ENCODE results near the gene DGKQ. TPM values are rescaled to one million over a fixed set of nuclear protein-coding genes. Genes with fewer than 3 reads are reported as not detected.

Gene DGKQ
- total and polyA plus RNA-seq, 7 donors = 2.2 to 3.9 (median 2.8) TPM

GRCh38 chr4:953574-953915 is 19.8 kb downstream of the DGKQ start:
- Histone ChIP-seq H3K27me3 (ENCODE audit: insufficient read depth in 3 of 3, low read length in 2 of 3) (no peaks in the 10 kb centered on the region), H3K4me3 (no peak overlapping the region), H3K4me1 (no peaks in the 10 kb centered on the region), H3K36me3 (ENCODE audit: insufficient read depth in 1 of 2, low read depth in 1 of 2) (peaks cover 0 to 50% of the 10 kb centered on the region in 2 donors), H3K27ac (no peak overlapping the region), H3K9me3 (no peaks in the 10 kb centered on the region)
- intact Hi-C loops (cut with DNase I) = no loop called here
- ATAC-seq = no peak
- TF ChIP-seq CTCF (IDR thresholded peaks at IDR 0.05) = no peak
- WGBS, 3 donors = 96 to 97% (median 96%) methylated on average over 13 of the region's 13 CpGs
- DNase-seq = no peak

GRCh38 chr4:952881-953573 is 20.3 kb downstream of the DGKQ start:
- Histone ChIP-seq H3K27ac (no peak overlapping the region), H3K4me1 (no peaks in the 10 kb centered on the region), H3K9me3 (no peaks in the 10 kb centered on the region), H3K27me3 (ENCODE audit: insufficient read depth in 3 of 3, low read length in 2 of 3) (no peaks in the 10 kb centered on the region), H3K4me3 (no peak overlapping the region), H3K36me3 (ENCODE audit: insufficient read depth in 1 of 2, low read depth in 1 of 2) (peaks cover 0 to 45% of the 10 kb centered on the region in 2 donors)
- TF ChIP-seq CTCF (IDR thresholded peaks at IDR 0.05) = no peak
- ATAC-seq (no peak), DNase-seq (peak in 1 of 2 donors; percentile 48)
- intact Hi-C loops (cut with DNase I) = no loop called here
- 94% methylated on average over 28 of the region's 28 CpGs for WGBS, 3 donors

GRCh38 chr4:951594-952468 is 21.5 kb downstream of the DGKQ start:
- no peak for TF ChIP-seq CTCF (IDR thresholded peaks at IDR 0.05)

GRCh38 chr4:951186-951585 is 22.2 kb downstream of the DGKQ start:
- intact Hi-C loops (cut with DNase I) = no loop called here
- DNase-seq = peak in 1 of 2 donors; percentile 34

More at GRCh38 chr4:951594-952468, 21.5 kb downstream of the DGKQ start:
- H3K36me3 ChIP-seq (ENCODE audit: insufficient read depth in 1 of 2, low read depth in 1 of 2) = peaks cover 0 to 39% of the 10 kb centered on the region in 2 donors
- H3K4me3 ChIP-seq = no peak overlapping the region
- no peaks in the 10 kb centered on the region for H3K4me1 ChIP-seq
- 71 to 75% (median 72%) methylated on average over 23 of the region's 23 CpGs for WGBS, 3 donors
- no peaks in the 10 kb centered on the region for H3K9me3 ChIP-seq
- no peak for ATAC-seq
- intact Hi-C loops (cut with DNase I) = no loop called here
- no peaks in the 10 kb centered on the region for H3K27me3 ChIP-seq (ENCODE audit: insufficient read depth in 3 of 3, low read length in 2 of 3)
- no peak overlapping the region for H3K27ac ChIP-seq
- peak in 1 of 2 donors; percentile 50 for DNase-seq

More at GRCh38 chr4:951186-951585, 22.2 kb downstream of the DGKQ start:
- Histone ChIP-seq H3K27ac (no peak overlapping the region), H3K27me3 (ENCODE audit: insufficient read depth in 3 of 3, low read length in 2 of 3) (no peaks in the 10 kb centered on the region), H3K9me3 (no peaks in the 10 kb centered on the region), H3K4me1 (no peaks in the 10 kb centered on the region), H3K4me3 (no peak overlapping the region), H3K36me3 (ENCODE audit: insufficient read depth in 1 of 2, low read depth in 1 of 2) (peaks cover 0 to 36% of the 10 kb centered on the region in 2 donors)
- ATAC-seq = peak in 2 of 4 donors; percentile 53 to 59
- no peak for TF ChIP-seq CTCF (IDR thresholded peaks at IDR 0.05)
- 34 to 46% (median 44%) methylated on average over 7 of the region's 7 CpGs for WGBS, 3 donors
